IMR-90 (cell line): ENCODE results near the gene TRIP6. TPM values are rescaled to one million over a fixed set of nuclear protein-coding genes. Genes with fewer than 3 reads are reported as not detected.

Source experiments
- ATAC-seq: fragments of 200-7000 bp; cut with Tn5 transposase; 2 replicates; pipeline ENCODE4 v1.9.1; 2020; ENCODE audit warnings: low read depth, mild to moderate bottlenecking, moderate library complexity
- BruUV-seq: library from RNA; stranded (reverse); fragments of 400-500 nt; replicated peaks from 2 replicates; lab custom pipeline; 2021; lab: Mats Ljungman, UMichigan
- CTCF ChIA-PET: fragments of 300-600 bp; formaldehyde crosslinking; extraction: SDS; loops from one replicate; lab custom pipeline; 2021; ENCODE audit warnings: antibody characterized with exemption; lab: Yijun Ruan, JAX
- POLR2A ChIA-PET: fragments of 300-600 bp; sonication (Branson Sonifier 250); formaldehyde crosslinking; loops from one replicate; lab custom pipeline; 2022; ENCODE audit warnings: antibody characterized with exemption; ENCODE audit not compliant: unreplicated experiment; lab: Charles Lee
- DNase-seq: peaks from one replicate; pipeline ENCODE4 v3.0.0; 2013
- H2AFZ ChIP-seq: replicated peaks from 2 replicates; pipeline ENCODE3; 2013; ENCODE audit warnings: low read length, mild to moderate bottlenecking; ENCODE audit not compliant: poor library complexity
- H2AK5ac ChIP-seq: 2 replicates; pipeline ENCODE4 v1.6.1; 2013; ENCODE audit warnings: low read depth, low read length, inconsistent platforms
- H2AK9ac ChIP-seq: replicated peaks from 2 replicates; pipeline ENCODE3; 2013; ENCODE audit warnings: mild to moderate bottlenecking, low read depth, low read length, moderate library complexity; ENCODE audit not compliant: poor library complexity
- H2BK120ac ChIP-seq: 2 replicates; pipeline ENCODE4 v1.6.1; 2013; ENCODE audit warnings: low read depth, low read length, inconsistent platforms
- H2BK15ac ChIP-seq: 3 replicates; pipeline ENCODE4 v1.6.1; 2013; ENCODE audit warnings: low read depth, low read length, inconsistent platforms
- H2BK20ac ChIP-seq: 2 replicates; pipeline ENCODE4 v1.6.1; 2013; ENCODE audit warnings: low read depth, mild to moderate bottlenecking, inconsistent platforms, low read length, moderate library complexity
- H2BK5ac ChIP-seq: 2 replicates; pipeline ENCODE4 v1.6.1; 2013; ENCODE audit warnings: mild to moderate bottlenecking, low read depth, low read length, inconsistent platforms; ENCODE audit not compliant: poor library complexity, severe bottlenecking
- H3K14ac ChIP-seq: replicated peaks from 2 replicates; pipeline ENCODE4 v1.6.1; 2013; ENCODE audit warnings: low read depth, low read length, inconsistent platforms
- H3K18ac ChIP-seq: 2 replicates; pipeline ENCODE4 v1.6.1; 2013; ENCODE audit warnings: low read depth, low read length, control low read depth
- H3K23ac ChIP-seq: 2 replicates; pipeline ENCODE4 v1.6.1; 2013; ENCODE audit warnings: low read depth, low read length, inconsistent platforms
- H3K27ac ChIP-seq: 2 replicates; pipeline ENCODE4 v1.5.1; 2013; ENCODE audit warnings: mild to moderate bottlenecking, control low read depth, low read length; ENCODE audit not compliant: insufficient read depth
- H3K27me3 ChIP-seq: 2 replicates; pipeline ENCODE4 v1.6.1; 2013; ENCODE audit warnings: low read length; ENCODE audit not compliant: control insufficient read depth, insufficient read depth
- H3K36me3 ChIP-seq: 2 replicates; pipeline ENCODE4 v1.6.1; 2013; ENCODE audit warnings: low read length, mixed read lengths; ENCODE audit not compliant: control insufficient read depth, insufficient read depth
- H3K4ac ChIP-seq: 2 replicates; pipeline ENCODE4 v1.6.1; 2013; ENCODE audit warnings: low read depth, low read length, inconsistent platforms
- H3K4me1 ChIP-seq: 2 replicates; pipeline ENCODE4 v1.6.1; 2013; ENCODE audit warnings: low read length, mixed read lengths; ENCODE audit not compliant: control insufficient read depth, insufficient read depth
- H3K4me2 ChIP-seq: 2 replicates; pipeline ENCODE4 v1.6.1; 2013; ENCODE audit warnings: low read depth, mild to moderate bottlenecking, control low read depth, low read length, moderate library complexity
- H3K4me3 ChIP-seq: 2 replicates; pipeline ENCODE4 v1.5.1; 2013; ENCODE audit warnings: low read depth, mild to moderate bottlenecking, control low read depth, low read length, moderate library complexity; ENCODE audit not compliant: insufficient read depth
- H3K56ac ChIP-seq: 2 replicates; pipeline ENCODE4 v1.6.1; 2013; ENCODE audit warnings: low read length, inconsistent platforms; ENCODE audit not compliant: insufficient read depth; ENCODE audit errors: extremely low read depth
- H3K79me1 ChIP-seq, 2 experiments: 2 replicates each; pipeline ENCODE4 v1.6.1; 2013; ENCODE audit warnings: low read length in 2 of 2, inconsistent platforms in 1 of 2, low read depth in 1 of 2
- H3K9ac ChIP-seq: 2 replicates; pipeline ENCODE4 v1.6.1; 2013; ENCODE audit warnings: low read depth, low read length, control low read depth
- H3K9me1 ChIP-seq: 2 replicates; pipeline ENCODE4 v1.6.1; 2013; ENCODE audit warnings: low read length, inconsistent platforms; ENCODE audit not compliant: insufficient read depth
- H3K9me3 ChIP-seq: 2 replicates; pipeline ENCODE4 v1.6.1; 2013; ENCODE audit warnings: low read length; ENCODE audit not compliant: control insufficient read depth, insufficient read depth
- H4K20me1 ChIP-seq: 2 replicates; pipeline ENCODE4 v1.6.1; 2013; ENCODE audit warnings: low read length, inconsistent platforms; ENCODE audit not compliant: insufficient read depth
- H4K5ac ChIP-seq: 2 replicates; pipeline ENCODE4 v1.6.1; 2013; ENCODE audit warnings: mild to moderate bottlenecking, low read depth, low read length, control low read depth
- H4K8ac ChIP-seq, 2 experiments: 2 replicates each; pipeline ENCODE4 v1.6.1; 2013; ENCODE audit warnings: low read depth in 2 of 2, low read length in 2 of 2, control low read depth in 1 of 2, inconsistent platforms in 1 of 2
- H4K91ac ChIP-seq: 2 replicates; pipeline ENCODE4 v1.6.1; 2013; ENCODE audit warnings: low read depth, low read length, inconsistent platforms; ENCODE audit not compliant: insufficient read depth
- BHLHE40 ChIP-seq: fragments of 150-350 bp; IDR thresholded peaks from 2 replicates; pipeline ENCODE4 v1.6.1; 2016; ENCODE audit warnings: mild to moderate bottlenecking, low read depth, low read length
- CEBPB ChIP-seq: IDR thresholded peaks from 2 replicates; pipeline ENCODE4 v1.6.1; 2012; ENCODE audit warnings: low read depth, low read length, improper control_type of control experiment
- CHD1 ChIP-seq: IDR thresholded peaks from 2 replicates; pipeline ENCODE4 v1.6.1; 2012; ENCODE audit warnings: low read depth, low read length, improper control_type of control experiment
- MAZ ChIP-seq: IDR thresholded peaks from 2 replicates; pipeline ENCODE4 v1.6.1; 2012; ENCODE audit warnings: low read depth, mild to moderate bottlenecking, low read length, improper control_type of control experiment, moderate library complexity, borderline replicate concordance
- POLR2A ChIP-seq: IDR thresholded peaks from 2 replicates; pipeline ENCODE4 v1.6.1; 2012; ENCODE audit warnings: mild to moderate bottlenecking, low read depth, low read length
- RCOR1 ChIP-seq: IDR thresholded peaks from 2 replicates; pipeline ENCODE4 v1.6.1; 2012; ENCODE audit warnings: mild to moderate bottlenecking, low read length, improper control_type of control experiment; ENCODE audit not compliant: insufficient replicate concordance
- RFX5 ChIP-seq: IDR thresholded peaks from 2 replicates; pipeline ENCODE4 v1.8.0; 2012; ENCODE audit warnings: low read depth, mild to moderate bottlenecking, low read length, moderate library complexity
- SMC3 ChIP-seq: fragments of 150-350 bp; IDR thresholded peaks from 2 replicates; pipeline ENCODE4 v1.6.1; 2016; ENCODE audit warnings: low read depth, mild to moderate bottlenecking, antibody characterized with exemption, low read length, moderate library complexity
- WGBS, 2 experiments: methylation state at CpG; one replicate each; pipeline versions ENCODE4 v1.1.5 to v1.1.7; 2013; ENCODE audit warnings: missing lambda C conversion rate in 2 of 2; ENCODE audit not compliant: insufficient read length in 1 of 2; ENCODE audit errors: extremely low coverage in 2 of 2; 5-methylcytosine and 5-hydroxymethylcytosine counted together
- dilution Hi-C: fragments of 300-500 bp; cut with HindIII; formaldehyde crosslinking; loops from one replicate; pipeline ENCODE4 v1.14.3; 2018; ENCODE audit warnings: low sequenced_read_pairs; ENCODE audit not compliant: unreplicated experiment
- in situ Hi-C: fragments of 300-500 bp; cut with MboI; formaldehyde crosslinking; loops from 3 replicates; pipeline ENCODE4 v1.14.3; 2019; ENCODE audit warnings: low sequenced_read_pairs, inconsistent platforms, mixed read lengths
- intact Hi-C: fragments of 100-400 bp; cut with micrococcal nuclease; formaldehyde crosslinking; loops from 2 replicates; pipeline ENCODE4 v1.10.0; 2022
- polyA plus RNA-seq, 3 experiments: library from polyadenylated mRNA; depleted of rRNA; stranded (reverse); fragments of >200 nt; gene quantifications; 2 replicates each; pipeline ENCODE4 v1.2.3, GENCODE V29; 2012; ENCODE audit warnings: low replicate concordance in 1 of 3
- total RNA-seq: library from RNA; depleted of rRNA; stranded (reverse); fragments of >200 nt; gene quantifications from 2 replicates; pipeline ENCODE4 v1.2.3, GENCODE V29; 2012
- TF ChIP-seq, protein P1 (sequence below): fragments of 150-350 bp; IDR thresholded peaks from 2 replicates; pipeline ENCODE4 v1.6.1; 2016; ENCODE audit warnings: low read depth, mild to moderate bottlenecking, low read length, moderate library complexity, borderline replicate concordance
- TF ChIP-seq, protein P2 (sequence below): fragments of 150-350 bp; IDR thresholded peaks from 2 replicates; pipeline ENCODE4 v1.6.1; 2017; ENCODE audit warnings: mild to moderate bottlenecking, antibody characterized with exemption, low read length, low read depth

Gene TRIP6
- total and polyA plus RNA-seq, 2 of the 4 experiments (the other 2 are of a cell fraction) = 36.4 to 72.3 TPM

- Histone ChIP-seq H2BK120ac (no peak overlapping the region), H3K4ac (no peak overlapping the region), H2BK15ac (no peak overlapping the region), H4K8ac (no peak overlapping the region), H4K5ac (no peak overlapping the region), H3K18ac (no peak overlapping the region), H3K4me2 (no peak overlapping the region), H3K23ac (no peak overlapping the region), H3K27ac (no peak overlapping the region), H3K4me1 (peaks cover 18% of the 10 kb centered on the region), H2BK20ac (no peak overlapping the region), H3K27me3 (no peaks in the 10 kb centered on the region), H2AFZ (no peak overlapping the region), H2BK5ac (no peak overlapping the region), H2AK5ac (peak overlapping the region; percentile 60; the same call in 1 of the 2 replicates), H4K20me1 (0 out of 2 replicates have a peak, but pooled peaks cover 3% of the 10 kb centered on the region), H3K79me1 (peaks cover 6 to 33% of the 10 kb centered on the region in 2 experiments), H3K14ac (no peak overlapping the region), H3K4me3 (no peak overlapping the region), H3K9me1 (peaks cover 4% of the 10 kb centered on the region; the same call in 1 of the 2 replicates), H3K9ac (no peak overlapping the region), H3K56ac (no peak overlapping the region), H2AK9ac (no peak overlapping the region), H3K9me3 (no peaks in the 10 kb centered on the region), H4K91ac (no peak overlapping the region), H3K36me3 (peaks cover 26% of the 10 kb centered on the region)
- ChIA-PET CTCF (no interaction called here), POLR2A (no interaction called here)
- intact Hi-C loops (no loop called here), in situ Hi-C loops (loop anchor here (25.0 kb wide), 2 partner anchors 277 to 402 kb away; partner anchors contain the start of genes FBXO24, LRCH4 and SPACDR), dilution Hi-C loops (no loop called here)
- BruUV-seq = no TSS peak
- 100% methylated on average over 3 of the region's 12 CpGs; no CpG with 5 or more reads in 1 of the 2 experiments for WGBS, 2 experiments
- DNase-seq (no peak), ATAC-seq (no peak)
- TF ChIP-seq RCOR1 (no peak), POLR2A (no peak), MAZ (no peak), SMC3 (no peak), BHLHE40 (no peak), CHD1 (no peak), RFX5 (no peak), CEBPB (no peak)
- TF ChIP-seq, protein P1, sequence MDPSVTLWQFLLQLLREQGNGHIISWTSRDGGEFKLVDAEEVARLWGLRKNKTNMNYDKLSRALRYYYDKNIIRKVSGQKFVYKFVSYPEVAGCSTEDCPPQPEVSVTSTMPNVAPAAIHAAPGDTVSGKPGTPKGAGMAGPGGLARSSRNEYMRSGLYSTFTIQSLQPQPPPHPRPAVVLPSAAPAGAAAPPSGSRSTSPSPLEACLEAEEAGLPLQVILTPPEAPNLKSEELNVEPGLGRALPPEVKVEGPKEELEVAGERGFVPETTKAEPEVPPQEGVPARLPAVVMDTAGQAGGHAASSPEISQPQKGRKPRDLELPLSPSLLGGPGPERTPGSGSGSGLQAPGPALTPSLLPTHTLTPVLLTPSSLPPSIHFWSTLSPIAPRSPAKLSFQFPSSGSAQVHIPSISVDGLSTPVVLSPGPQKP = no peak
- TF ChIP-seq, protein P2, sequence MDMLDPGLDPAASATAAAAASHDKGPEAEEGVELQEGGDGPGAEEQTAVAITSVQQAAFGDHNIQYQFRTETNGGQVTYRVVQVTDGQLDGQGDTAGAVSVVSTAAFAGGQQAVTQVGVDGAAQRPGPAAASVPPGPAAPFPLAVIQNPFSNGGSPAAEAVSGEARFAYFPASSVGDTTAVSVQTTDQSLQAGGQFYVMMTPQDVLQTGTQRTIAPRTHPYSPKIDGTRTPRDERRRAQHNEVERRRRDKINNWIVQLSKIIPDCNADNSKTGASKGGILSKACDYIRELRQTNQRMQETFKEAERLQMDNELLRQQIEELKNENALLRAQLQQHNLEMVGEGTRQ = no peak
Measured at GRCh38 chr7:100864263-100864845, 2.8 kb upstream of the TRIP6 start.
